ENCODE measurements around the gene KICS2.
A peak's percentile ranks its signal among the peaks of the same experiment; 100 is the strongest.
"Not testable (repeated sequence)": the region's sequence is repeated elsewhere in the genome, so short reads cannot be mapped to it uniquely, and the experiment has no call there.

The KICS2 gene

DNA sequence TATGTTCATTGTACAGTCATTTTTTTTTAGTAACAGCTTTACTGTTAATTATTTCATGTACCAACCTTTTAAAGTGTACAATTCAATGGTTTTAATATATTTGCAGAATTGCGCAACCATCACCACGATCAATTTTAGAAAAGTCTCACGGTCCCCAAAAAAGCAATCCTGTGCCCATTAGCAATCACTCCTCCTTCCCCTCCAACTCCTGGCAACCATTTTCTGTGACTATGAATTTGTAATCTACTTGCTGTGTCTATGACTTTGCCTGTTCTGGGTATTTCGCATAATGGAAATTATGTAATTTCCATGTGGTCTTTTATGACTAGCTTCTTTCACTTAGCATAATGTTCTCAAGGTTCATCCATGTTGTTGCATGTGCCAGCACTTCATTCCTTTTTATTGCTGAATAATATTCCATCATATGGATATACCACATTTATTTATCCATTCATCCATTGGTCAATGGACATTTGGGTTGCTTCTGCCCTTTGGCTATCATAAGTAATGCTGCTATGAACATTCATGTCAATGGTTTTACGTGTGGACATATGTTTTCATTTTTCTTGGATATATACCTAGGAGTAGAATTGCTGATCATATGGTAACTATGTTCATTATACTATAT, 9.9 kb downstream of the KICS2 start:
- no peak for DNase-seq

DNA sequence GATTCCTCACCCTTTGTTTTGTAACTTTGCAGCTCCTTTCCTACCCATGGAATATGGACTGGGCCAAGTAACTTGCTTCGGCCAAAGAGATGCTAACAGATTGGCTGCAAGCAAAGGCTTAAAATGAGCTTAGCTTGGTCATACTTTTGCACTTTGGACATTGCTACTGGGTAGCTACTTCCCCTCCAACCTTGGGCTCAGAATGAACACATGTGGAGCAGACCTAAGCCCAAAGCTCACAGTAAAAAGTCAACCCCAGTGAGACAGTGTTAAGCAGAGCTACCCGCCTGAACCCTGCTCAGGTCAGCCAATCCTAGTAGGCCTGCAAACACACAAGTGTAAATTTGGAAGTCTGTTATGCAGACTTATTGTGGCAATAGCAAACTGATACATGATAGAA, 14.6 kb downstream of the KICS2 start:
- DNase-seq, result no peak

DNA sequence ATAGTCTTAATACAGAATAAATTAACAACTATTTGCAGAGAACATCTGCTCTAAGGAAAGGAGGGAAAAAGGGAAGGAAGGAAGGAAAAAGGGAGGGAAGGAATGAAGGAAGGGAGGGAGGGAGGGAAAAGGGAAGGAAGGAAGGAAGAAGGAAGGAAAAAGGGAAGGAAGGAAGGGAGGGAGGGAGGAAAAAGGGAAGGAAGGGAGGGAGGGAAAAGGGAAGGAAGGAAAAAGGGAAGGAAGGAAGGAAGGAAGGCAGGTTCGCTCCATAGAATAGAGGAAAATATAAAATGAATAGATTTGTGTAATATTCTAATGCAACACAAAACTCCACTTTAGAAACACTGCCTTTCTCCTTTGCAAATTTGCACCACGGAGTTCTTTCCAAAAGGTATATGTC, 16.6 kb downstream of the KICS2 start:
- DNase-seq, result no peak

DNA sequence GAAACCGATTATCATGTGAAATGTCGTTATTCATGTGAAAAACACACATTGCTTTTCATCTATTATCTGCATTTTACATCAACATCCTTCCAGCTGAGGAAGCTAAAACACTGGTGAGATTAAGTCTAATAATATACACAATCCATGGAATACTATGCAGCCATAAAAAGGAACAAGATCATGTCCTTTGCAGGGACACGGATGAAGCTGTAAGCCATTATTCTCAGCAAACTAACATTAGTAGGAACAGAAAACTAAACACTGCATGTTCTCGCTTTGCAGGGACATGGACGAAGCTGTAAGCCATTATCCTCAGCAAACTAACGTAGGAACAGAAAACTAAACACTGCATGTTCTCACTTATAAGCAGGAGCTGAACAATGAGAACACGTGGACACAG, 18.3 kb downstream of the KICS2 start:
- no peak for DNase-seq

DNA sequence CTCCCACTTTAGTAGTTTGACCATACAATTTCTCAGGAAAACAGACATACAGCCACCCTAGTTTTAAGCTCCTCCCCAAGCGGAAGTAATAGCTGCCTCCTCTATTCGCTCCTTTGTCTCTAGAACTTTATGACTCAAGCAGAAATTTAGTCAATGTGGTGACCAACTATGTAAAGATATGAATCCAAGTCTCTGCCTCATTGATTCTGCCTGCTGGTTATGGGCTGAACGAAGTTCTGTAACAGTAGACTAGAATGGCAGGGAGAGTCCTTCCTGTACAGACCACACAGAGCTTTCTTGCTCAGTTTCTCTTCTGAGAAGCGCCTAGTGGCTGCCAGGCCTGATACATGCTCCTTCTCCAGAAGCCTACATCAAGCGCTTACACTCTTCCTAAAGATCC, 19.1 kb downstream of the KICS2 start:
- DNase-seq, result no peak

DNA sequence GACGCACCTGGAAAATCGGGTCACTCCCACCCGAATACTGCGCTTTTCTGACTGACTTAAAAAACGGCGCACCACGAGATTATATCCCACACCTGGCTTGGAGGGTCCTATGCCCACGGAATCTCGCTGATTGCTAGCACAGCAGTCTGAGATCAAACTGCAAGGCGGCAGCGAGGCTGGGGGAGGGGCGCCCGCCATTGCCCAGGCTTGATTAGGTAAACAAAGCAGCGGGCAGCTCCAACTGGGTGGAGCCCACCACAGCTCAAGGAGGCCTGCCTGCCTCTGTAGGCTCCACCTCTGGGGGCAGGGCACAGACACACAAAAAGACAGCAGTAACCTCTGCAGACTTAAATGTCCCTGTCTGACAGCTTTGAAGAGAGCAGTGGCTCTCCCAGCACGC, 26.3 kb downstream of the KICS2 start:
- DNase-seq, result not testable (repeated sequence)

DNA sequence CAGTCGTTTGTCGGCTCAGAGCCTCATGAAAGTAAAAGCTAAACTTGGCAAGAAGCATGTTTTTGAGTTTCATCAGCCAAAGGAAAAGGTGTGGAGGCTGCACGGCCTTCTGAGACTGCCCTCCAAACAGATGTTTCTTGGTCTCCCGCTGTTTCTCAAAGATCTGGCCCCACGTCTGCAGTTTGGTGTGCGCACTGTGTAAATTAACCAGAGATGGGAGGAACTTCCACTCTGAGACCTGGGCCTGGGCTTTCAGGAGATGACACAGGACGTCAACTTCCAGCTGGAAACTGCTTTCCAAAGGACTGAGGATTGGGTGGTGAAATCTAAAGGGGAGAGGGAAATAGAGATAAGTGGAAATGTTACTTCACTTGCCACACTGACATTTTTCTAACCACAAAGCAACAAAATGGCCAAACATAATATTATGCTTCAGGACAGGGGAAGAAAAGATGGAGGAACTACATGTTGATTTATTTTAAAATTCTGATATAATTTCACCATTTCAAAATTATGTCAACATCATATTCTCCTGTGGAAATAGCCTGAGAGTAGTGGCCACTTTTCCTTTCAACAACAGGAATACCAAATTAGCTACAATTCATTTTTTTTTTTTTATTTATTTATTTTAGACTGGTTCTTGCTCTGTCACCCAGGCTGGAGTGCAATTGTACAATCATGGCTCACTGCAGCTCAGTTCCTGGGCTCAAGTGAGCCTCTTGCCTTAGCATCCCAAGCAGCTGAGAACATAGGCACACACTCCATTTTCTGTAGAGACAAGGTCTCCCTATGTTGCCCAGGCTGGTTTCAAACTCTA, 27.6 kb downstream of the KICS2 start:
- no peak for DNase-seq

DNA sequence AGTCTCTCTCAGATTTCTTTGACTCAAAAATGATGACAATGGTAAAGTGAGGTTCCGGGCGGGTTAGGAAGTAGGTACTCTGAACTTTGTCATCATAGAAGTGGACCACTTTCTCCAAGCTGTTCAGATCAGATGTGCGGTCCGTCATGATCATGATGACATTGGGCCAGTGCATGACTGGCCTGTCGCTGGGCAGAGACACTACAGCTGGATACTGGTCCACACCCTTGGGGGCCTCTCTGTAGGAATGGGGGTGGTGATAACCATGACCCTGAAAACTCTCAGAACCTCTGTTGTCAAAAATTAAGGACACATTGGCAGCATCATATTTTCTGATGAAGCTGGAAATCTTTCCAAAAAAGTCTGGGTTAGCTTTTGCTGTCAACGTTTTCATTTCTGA, 28.2 kb downstream of the KICS2 start:
- DNase-seq, result no peak

DNA sequence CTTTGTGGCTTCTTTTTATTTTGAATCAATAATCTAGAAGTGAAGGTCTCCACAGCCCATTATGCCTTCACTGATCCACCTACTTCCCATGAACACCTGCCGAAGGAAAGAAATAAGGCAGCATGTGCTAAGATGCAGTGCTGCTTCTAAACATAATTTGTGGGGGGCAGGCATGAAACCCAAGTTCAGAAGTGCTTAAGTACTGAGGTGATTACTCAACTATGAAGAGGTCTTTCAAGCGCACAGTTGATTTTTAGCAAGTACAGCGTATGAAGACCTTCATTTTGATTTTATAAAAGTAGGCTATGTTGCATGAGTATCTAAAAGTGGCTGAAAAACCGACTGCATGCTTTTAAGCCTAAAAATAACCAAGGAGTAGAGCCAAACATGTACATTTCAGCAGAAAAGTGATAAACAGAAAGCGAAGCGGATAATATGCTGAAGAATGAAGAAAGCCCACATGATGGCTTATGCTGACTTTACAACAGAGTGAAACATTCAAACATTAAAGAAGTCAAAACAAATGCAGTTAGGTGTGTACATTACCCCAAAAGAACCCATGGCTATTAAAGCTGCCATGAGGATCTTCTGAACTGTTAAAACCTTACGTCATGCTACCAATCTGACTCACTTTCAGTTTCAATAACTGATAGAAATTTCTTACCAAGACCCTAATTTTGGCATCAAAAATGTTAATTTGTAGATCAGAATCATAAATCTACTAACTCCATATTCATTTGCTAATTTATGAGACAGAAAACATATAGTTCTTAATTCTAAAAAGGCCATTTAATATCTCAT, 29.3 kb downstream of the KICS2 start:
- DNase-seq, result no peak

DNA sequence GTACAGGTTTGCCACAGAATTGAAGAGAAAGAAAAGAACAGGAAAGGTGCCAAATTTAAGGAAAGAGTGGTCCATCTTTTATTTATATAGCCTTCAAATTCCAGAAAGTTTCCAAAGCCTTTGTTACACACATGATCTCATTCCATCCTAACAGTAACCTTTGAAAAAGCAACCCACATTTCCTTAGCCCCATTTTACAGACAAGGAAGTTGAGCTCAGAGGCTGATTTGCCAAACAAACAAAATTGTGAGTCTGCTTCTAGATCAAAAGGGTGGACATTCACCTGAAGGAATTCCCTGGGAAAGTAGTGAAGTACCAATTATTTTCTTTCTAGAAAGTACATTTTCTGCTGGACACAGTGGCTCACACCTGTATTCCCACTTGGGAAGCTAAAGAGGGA, 32.0 kb downstream of the KICS2 start:
- DNase-seq, result no peak

DNA sequence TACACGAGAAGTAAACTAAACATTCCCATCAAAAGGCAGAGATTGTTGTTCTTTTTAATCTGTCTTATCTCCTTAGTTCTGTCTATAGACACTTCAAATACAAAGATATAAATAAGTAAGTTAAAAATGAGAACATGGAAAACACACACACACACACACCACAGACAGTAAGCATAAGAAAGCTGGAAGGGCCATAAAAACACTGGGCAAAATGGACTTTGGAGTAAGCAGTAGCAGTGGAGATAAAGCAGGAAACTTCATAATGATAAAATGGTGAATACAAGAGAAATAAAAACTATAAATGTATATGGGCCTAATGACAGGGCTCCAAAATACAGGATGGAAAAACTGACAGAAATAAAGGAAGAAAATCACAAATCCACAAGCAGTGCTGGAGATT, 32.6 kb downstream of the KICS2 start:
- DNase-seq, result no peak

DNA sequence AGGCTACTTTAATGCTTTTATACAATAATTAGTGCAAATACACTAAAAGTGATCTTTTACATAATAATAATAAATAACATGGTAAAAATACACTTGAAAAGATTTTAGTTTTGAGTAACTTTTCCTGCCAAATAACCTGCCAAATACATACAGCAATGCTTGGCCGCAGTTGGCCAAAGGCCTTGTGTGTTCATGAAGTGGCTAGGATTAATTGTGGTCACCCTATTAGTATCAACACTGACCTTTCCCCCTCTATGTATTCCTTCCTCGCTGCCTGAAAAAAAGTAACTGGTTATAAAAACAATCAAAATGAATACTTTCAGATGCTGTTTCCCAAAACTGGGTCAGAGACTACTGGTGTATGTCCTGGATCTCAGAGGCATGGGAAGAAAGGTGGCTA, 34.3 kb downstream of the KICS2 start:
- DNase-seq, result no peak

DNA sequence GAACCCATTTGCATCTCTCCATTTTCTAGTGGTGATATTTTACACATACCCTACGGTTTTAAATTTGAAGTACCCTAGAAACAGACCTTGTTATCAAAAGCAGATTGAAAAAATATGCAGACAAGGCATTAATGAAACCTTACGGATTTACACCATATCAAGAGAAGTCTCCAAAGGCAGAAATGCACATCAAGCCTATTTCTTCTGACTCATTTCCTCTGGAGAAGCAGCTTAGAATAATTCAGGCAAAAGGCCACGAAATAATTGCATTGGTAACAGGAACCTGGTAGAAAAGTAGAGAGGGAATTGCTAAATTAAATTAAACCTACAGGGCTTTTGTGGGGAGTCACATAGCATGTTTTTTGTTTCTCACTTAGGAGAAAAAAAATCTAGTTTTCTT, 34.7 kb downstream of the KICS2 start:
- no peak for DNase-seq

DNA sequence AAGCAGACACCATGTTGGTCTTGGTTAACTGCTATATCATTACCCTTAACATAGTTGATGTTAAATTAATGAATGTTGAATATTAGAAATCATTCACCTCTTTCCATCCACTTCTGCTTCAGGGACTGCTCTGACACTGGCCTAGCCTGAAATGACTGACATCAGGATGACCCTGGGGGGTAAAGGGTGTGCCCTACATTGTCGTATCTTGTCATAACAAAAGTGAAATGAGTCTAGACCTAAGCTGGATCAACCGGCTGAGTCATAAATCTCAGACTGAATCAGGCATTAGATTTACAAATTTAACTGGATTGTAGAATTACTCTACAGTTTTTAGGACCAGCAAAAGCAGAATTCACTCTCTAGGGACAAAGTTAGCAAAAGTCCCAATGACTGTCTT, 35.3 kb downstream of the KICS2 start:
- DNase-seq, result peak; percentile 33

DNA sequence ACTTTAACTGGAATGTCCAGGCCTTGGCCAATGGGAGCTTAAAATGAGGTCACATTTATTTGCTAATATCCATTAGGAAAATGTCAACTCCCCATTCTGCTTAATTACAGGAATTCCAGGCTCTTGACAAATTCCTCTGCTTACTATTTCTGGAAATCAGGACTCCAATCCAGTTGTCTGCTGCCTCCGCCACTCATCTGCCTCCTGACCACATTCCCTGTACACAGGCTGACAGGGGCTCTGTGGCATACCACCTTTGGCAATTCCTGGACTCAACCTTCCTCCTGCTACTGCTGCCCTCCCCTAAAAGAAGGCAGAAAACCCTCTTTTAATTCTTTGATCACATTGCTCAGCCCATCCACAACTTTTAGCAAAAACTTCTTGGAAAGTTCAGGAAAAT, 37.9 kb downstream of the KICS2 start:
- DNase-seq, result no peak

DNA sequence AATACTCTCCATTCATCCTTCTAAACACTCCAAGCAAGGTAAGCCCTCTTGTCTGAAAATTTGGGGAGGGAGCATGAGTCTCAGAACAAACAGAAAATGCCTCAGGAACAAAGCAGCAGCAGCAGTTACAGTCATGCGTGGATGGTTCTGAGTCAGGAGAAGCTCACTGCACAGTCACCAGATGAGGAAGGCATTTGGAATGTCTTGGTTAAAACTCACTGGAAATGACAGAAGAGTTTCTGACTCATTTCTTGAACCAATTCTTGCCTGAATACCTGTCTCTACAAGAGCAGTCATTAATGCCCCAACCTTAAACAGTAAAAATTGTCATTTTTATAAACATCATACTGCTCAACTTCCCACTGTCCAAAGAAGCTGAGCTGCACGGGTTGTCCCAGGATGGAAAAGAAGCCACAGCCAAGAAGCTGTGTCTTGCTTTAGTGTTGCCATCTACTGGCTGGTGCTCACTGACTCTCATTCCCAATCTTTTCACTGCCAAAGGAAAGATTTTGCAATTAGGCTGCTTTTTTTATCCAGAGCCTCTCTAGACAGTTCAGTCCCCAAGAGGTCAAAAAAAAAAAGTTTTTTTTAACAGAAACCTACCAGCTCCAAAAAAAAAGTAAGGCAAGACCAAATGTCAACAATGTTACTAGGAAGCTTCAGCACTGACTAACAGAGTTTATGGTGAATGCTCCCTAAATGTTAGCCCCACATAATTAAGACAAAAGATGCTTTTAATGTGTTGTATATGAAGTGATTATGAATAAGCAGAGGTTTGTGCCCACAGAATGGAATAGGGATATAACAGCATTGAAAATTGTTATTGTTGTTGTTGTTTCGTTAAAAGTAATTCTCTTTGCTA, 40.4 kb downstream of the KICS2 start:
- peak; percentile 8 for DNase-seq

DNA sequence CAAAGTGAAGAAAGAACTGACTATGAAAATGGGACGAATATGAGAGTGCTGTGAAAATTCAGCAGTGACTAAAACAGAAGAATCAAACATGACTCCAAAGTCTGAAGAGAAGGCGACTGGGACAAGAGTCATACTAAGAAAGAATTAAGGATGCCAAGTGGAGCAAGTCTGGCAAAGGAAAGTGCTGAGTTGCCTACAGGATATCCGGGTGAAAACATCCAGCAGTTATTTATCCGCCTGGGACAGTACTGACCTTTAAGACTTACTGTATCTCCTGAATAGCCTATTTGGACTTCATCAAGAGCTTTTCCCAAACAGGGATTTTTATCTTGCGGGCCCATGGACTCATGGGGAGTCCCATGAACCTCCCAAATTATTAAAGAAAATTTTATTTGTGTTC, 41.1 kb downstream of the KICS2 start:
- no peak for DNase-seq

DNA sequence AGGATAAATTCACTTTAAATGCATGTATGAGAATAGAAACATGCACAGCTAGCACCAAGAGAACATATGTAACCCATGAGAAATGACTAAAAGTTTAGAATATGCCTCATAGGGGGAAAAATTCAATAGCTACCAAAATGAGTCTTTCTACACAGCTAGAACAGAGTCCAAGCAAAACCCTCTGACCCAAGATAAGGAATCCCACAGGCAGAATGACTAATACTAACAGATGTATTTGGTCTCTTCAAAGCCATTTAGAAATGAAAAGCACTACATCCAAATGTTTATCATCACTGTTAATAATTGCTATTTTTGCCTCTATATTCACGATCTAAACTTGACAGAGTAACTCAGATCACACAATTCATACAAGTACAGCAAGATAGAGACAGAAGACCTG, 44.0 kb downstream of the KICS2 start:
- no peak for DNase-seq

DNA sequence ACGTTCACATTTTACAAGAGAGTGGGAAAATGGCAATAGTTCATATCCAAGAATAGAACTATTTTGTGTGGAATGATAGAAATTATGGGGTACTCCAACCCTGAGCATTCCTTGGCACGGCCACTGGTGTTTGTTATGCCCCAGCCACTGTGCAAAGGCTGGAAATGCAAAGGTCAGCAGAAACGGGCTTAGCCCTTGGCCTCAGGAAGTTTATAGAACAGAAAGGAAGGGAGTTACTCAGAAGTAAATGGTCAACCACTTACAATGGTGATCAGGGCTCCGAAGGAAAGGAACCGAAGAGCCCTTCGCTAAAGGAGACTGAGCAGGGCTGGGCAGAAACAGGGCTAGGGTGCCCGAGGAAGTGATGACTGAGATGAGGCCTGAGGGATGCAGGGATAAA, 45.1 kb downstream of the KICS2 start:
- no peak for DNase-seq

DNA sequence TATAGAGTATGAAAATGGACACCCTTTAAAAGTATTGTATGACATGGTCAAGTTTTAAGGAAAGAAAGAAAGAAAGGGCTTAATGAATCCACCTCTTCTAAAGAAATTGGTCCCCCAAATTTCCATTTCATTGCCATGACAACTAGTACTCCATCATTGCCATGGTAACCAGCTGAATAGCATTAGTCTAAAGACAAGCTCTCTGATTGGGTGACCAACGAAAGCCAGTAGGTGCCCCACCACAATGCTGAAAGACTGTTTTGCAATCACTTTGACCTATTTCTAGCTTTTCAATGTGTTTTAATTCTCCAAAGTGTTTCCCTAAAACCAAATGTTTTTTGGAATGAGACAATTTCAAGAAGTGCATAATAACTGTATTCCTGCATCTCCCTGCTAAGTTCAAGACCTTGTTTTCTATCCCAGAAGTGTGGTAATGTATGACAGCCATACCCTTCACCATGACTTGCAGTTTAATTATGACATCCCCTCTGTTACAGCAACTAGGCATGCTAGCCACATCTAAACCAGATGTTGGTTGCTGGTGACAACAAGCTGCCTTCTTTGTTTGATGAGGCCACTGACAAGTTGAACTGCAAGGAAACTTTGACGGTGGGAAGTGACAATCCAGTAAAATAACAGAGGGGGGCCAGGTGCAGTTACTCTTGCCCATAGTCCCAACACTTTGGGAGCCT, 46.7 kb downstream of the KICS2 start:
- no peak for DNase-seq

DNA sequence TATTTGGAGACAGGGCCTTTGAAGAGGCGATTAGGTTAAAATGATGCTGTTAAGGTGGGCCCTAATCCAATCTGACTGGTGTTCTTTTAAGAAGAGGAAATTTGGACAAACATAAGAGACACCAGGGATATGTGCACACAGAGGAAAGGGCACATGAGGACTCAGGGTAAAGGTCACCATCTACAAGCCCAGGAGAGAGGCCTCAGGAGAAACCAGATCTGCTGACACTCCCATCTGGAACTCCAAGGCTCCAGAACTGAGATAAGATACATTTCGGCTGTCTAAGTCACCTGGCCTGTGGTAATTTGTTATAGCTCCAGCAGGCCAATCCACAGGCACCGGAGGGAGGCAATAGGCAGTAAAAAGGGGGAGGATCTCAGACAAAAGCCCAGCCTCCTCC, 48.6 kb downstream of the KICS2 start:
- no peak for DNase-seq
